Naive B cell (primary cell): ENCODE results near the gene PLEKHA3. TPM values are rescaled to one million over a fixed set of nuclear protein-coding genes. Genes with fewer than 3 reads are reported as not detected.
"Not testable (repeated sequence)": the region's sequence is repeated elsewhere in the genome, so short reads cannot be mapped to it uniquely, and the experiment has no call there.

Experiments used
- ATAC-seq, 2 donors: fragments of 150-1000 bp; cut with Tn5 transposase; 2 replicates each; pipeline ENCODE4 v1.10.0; 2021; ENCODE audit warnings: low read depth in 2 of 2, mild to moderate bottlenecking in 2 of 2, moderate library complexity in 2 of 2
- DNase-seq: peaks from one replicate; pipeline ENCODE4 v3.0.0; 2022
- H3K27ac Mint-ChIP-seq, 6 donors: one replicate each; pipeline ENCODE4 v1.8.0; 2020 to 2022; ENCODE audit warnings: mild to moderate bottlenecking in 6 of 6, mixed read lengths in 6 of 6, moderate library complexity in 5 of 6, inconsistent platforms in 2 of 6
- H3K27me3 Mint-ChIP-seq, 3 donors: one replicate each; pipeline ENCODE4 v1.8.0; 2021 to 2022; ENCODE audit warnings: mixed read lengths in 3 of 3, mild to moderate bottlenecking in 1 of 3
- H3K36me3 Mint-ChIP-seq, 2 donors: one replicate each; pipeline ENCODE4 v1.8.0; 2020 to 2022; ENCODE audit warnings: mixed read lengths in 2 of 2, inconsistent platforms in 1 of 2, mild to moderate bottlenecking in 1 of 2
- H3K4me1 Mint-ChIP-seq, 3 donors: one replicate each; pipeline ENCODE4 v1.8.0; 2020 to 2022; ENCODE audit warnings: mixed read lengths in 3 of 3, inconsistent platforms in 1 of 3, mild to moderate bottlenecking in 1 of 3, moderate library complexity in 1 of 3
- H3K4me3 Mint-ChIP-seq, 8 donors: one replicate each; pipeline ENCODE4 v1.8.0; 2020 to 2022; ENCODE audit warnings: mild to moderate bottlenecking in 8 of 8, mixed read lengths in 8 of 8, moderate library complexity in 8 of 8, inconsistent platforms in 2 of 8
- H3K9me3 Mint-ChIP-seq, 7 donors: one replicate each; pipeline ENCODE4 v1.8.0; 2020 to 2022; ENCODE audit warnings: mixed read lengths in 7 of 7, mild to moderate bottlenecking in 5 of 7, inconsistent platforms in 2 of 7, moderate library complexity in 1 of 7
- polyA plus RNA-seq, 6 donors: library from polyadenylated mRNA; unstranded; fragments of 300-500 nt; fragmentation: Illumina TruSeq; gene quantifications; one replicate each; pipeline ENCODE4 v1.2.3, GENCODE V29; 2021; ENCODE audit warnings: low read depth in 6 of 6

The PLEKHA3 gene
- polyA plus RNA-seq, 6 donors from 2014 or later, result 20.9 to 23.8 (median 22.3) TPM

GRCh38 chr2:178469219-178469849, 10.9 kb upstream of the PLEKHA3 start:
- Mint-ChIP-seq H3K36me3 (no peaks in the 10 kb centered on the region), H3K27me3 (no peaks in the 10 kb centered on the region), H3K4me1 (no peaks in the 10 kb centered on the region), H3K4me3 (no peak overlapping the region), H3K27ac (no peak overlapping the region), H3K9me3 (no peaks in the 10 kb centered on the region)
- ATAC-seq (no peak), DNase-seq (no peak)

- not testable (repeated sequence) for H3K27me3 Mint-ChIP-seq, H3K9me3 Mint-ChIP-seq, H3K4me1 Mint-ChIP-seq, ATAC-seq, DNase-seq, H3K36me3 Mint-ChIP-seq, H3K4me3 Mint-ChIP-seq, H3K27ac Mint-ChIP-seq
These were observed 8.9 kb upstream of the PLEKHA3 start for GRCh38 chr2:178471313-178471712.

GRCh38 chr2:178473373-178473772, 6.9 kb upstream of the PLEKHA3 start:
- no peaks in the 10 kb centered on the region for H3K9me3 Mint-ChIP-seq
- H3K27ac Mint-ChIP-seq, result no peak overlapping the region
- H3K4me1 Mint-ChIP-seq, result peaks cover 2 to 9% (median 3%) of the 10 kb centered on the region in 3 donors
- DNase-seq (no peak), ATAC-seq (no peak)
- peak overlapping the region in 1 of 8 donors; percentile 54 for H3K4me3 Mint-ChIP-seq
- H3K27me3 Mint-ChIP-seq, result no peaks in the 10 kb centered on the region
- no peaks in the 10 kb centered on the region for H3K36me3 Mint-ChIP-seq

- Mint-ChIP-seq H3K27me3 (no peaks in the 10 kb centered on the region), H3K4me1 (peaks cover 5 to 14% (median 9%) of the 10 kb centered on the region in 3 donors), H3K9me3 (no peaks in the 10 kb centered on the region), H3K4me3 (no peak overlapping the region), H3K27ac (no peak overlapping the region), H3K36me3 (no peaks in the 10 kb centered on the region)
- ATAC-seq, result no peak
- no peak for DNase-seq
These were observed 6.3 kb upstream of the PLEKHA3 start for GRCh38 chr2:178473931-178474330.

GRCh38 chr2:178474560-178474959, 5.7 kb upstream of the PLEKHA3 start:
- Mint-ChIP-seq H3K4me3 (no peak overlapping the region), H3K36me3 (no peaks in the 10 kb centered on the region), H3K27me3 (no peaks in the 10 kb centered on the region), H3K9me3 (no peaks in the 10 kb centered on the region), H3K4me1 (peaks cover 5 to 20% (median 15%) of the 10 kb centered on the region in 3 donors), H3K27ac (no peak overlapping the region)
- no peak for DNase-seq
- ATAC-seq, result no peak

- no peak for DNase-seq
- Mint-ChIP-seq H3K27me3 (no peaks in the 10 kb centered on the region), H3K27ac (peak overlapping the region in 4 of 6 donors; percentile 28 to 49 (median 36)), H3K36me3 (no peaks in the 10 kb centered on the region), H3K4me1 (peaks cover 13 to 31% (median 23%) of the 10 kb centered on the region in 3 donors), H3K4me3 (peak overlapping the region in 1 of 8 donors; percentile 98), H3K9me3 (no peaks in the 10 kb centered on the region)
- no peak for ATAC-seq
These were observed 3.8 kb upstream of the PLEKHA3 start for GRCh38 chr2:178476477-178476876.

GRCh38 chr2:178477443-178478129, 2.7 kb upstream of the PLEKHA3 start:
- DNase-seq, result no peak

GRCh38 chr2:178478130-178478438, 2.2 kb upstream of the PLEKHA3 start:
- no peaks in the 10 kb centered on the region for H3K9me3 Mint-ChIP-seq
- peak overlapping the region; percentile 96 to 100 (median 99) for H3K27ac Mint-ChIP-seq
- H3K4me1 Mint-ChIP-seq, result peaks cover 22 to 47% (median 39%) of the 10 kb centered on the region in 3 donors
- peak overlapping the region; percentile 94 to 99 (median 98) for H3K4me3 Mint-ChIP-seq
- DNase-seq, result no peak
- H3K36me3 Mint-ChIP-seq, result no peaks in the 10 kb centered on the region
- peak in 1 of 2 donors; percentile 0 for ATAC-seq
- H3K27me3 Mint-ChIP-seq, result no peaks in the 10 kb centered on the region

More at GRCh38 chr2:178477443-178478129, 2.7 kb upstream of the PLEKHA3 start:
- Mint-ChIP-seq H3K9me3 (no peaks in the 10 kb centered on the region), H3K27ac (peak overlapping the region; percentile 96 to 100 (median 99)), H3K4me1 (peaks cover 20 to 42% (median 34%) of the 10 kb centered on the region in 3 donors), H3K27me3 (no peaks in the 10 kb centered on the region), H3K4me3 (peak overlapping the region; percentile 94 to 99 (median 98)), H3K36me3 (no peaks in the 10 kb centered on the region)
- ATAC-seq, result no peak

- H3K4me3 Mint-ChIP-seq, result peak within 1 kb of the TSS; percentile 94 to 99 (median 98)
- peaks cover 22 to 48% (median 40%) of the 10 kb centered on the region in 3 donors for H3K4me1 Mint-ChIP-seq
- H3K9me3 Mint-ChIP-seq, result no peaks in the 10 kb centered on the region
- ATAC-seq (peak; percentile 75 to 78), DNase-seq (peak; percentile 80)
- H3K27ac Mint-ChIP-seq, result peak within 1 kb of the TSS; percentile 96 to 100 (median 99)
- no peaks in the 10 kb centered on the region for H3K36me3 Mint-ChIP-seq
- no peaks in the 10 kb centered on the region for H3K27me3 Mint-ChIP-seq
These were observed 1.6 kb upstream of the PLEKHA3 start, which contains the start of gene FKBP7 for GRCh38 chr2:178478439-178479274. Gene FKBP7, minus strand, starts transcription at chr2:178478600. Its CDS starts 101 bp downstream, at chr2:178478499.

- Mint-ChIP-seq H3K4me1 (peaks cover 22 to 48% (median 40%) of the 10 kb centered on the region in 3 donors), H3K36me3 (no peaks in the 10 kb centered on the region), H3K27ac (peak overlapping the region; percentile 96 to 100 (median 99)), H3K4me3 (peak overlapping the region; percentile 94 to 99 (median 98)), H3K9me3 (no peaks in the 10 kb centered on the region), H3K27me3 (no peaks in the 10 kb centered on the region)
- DNase-seq (no peak), ATAC-seq (no peak)
These were observed 1.0 kb upstream of the PLEKHA3 start for GRCh38 chr2:178479275-178479616.

- H3K4me1 Mint-ChIP-seq, result peaks cover 27 to 53% (median 44%) of the 10 kb centered on the region in 3 donors
- H3K9me3 Mint-ChIP-seq, result no peaks in the 10 kb centered on the region
- peak overlapping the region; percentile 94 to 99 (median 98) for H3K4me3 Mint-ChIP-seq
- no peak for ATAC-seq
- no peaks in the 10 kb centered on the region for H3K36me3 Mint-ChIP-seq
- H3K27ac Mint-ChIP-seq, result peak overlapping the region; percentile 69 to 99 (median 96)
- no peak for DNase-seq
- no peaks in the 10 kb centered on the region for H3K27me3 Mint-ChIP-seq
These were observed 465 bp upstream of the PLEKHA3 start for GRCh38 chr2:178479758-178480226.

GRCh38 chr2:178482437-178482836, 2.2 kb downstream of the PLEKHA3 start:
- Mint-ChIP-seq H3K9me3 (no peaks in the 10 kb centered on the region), H3K27ac (peak overlapping the region in 1 of 6 donors; percentile 96), H3K4me3 (peak overlapping the region in 6 of 8 donors; percentile 53 to 98 (median 96)), H3K36me3 (peaks cover 13 to 15% of the 10 kb centered on the region in 2 donors), H3K27me3 (no peaks in the 10 kb centered on the region), H3K4me1 (peaks cover 31 to 56% (median 55%) of the 10 kb centered on the region in 3 donors)
- ATAC-seq (no peak), DNase-seq (no peak)
